ENCODE measurements around the gene STXBP4. TPM values are rescaled to one million over a fixed set of nuclear protein-coding genes. Genes with fewer than 3 reads are reported as not detected.
A peak's percentile ranks its signal among the peaks of the same experiment; 100 is the strongest.

STXBP4 gene
- total RNA-seq, 1 experiment from 2014 or later, result 12.0 TPM

DNA sequence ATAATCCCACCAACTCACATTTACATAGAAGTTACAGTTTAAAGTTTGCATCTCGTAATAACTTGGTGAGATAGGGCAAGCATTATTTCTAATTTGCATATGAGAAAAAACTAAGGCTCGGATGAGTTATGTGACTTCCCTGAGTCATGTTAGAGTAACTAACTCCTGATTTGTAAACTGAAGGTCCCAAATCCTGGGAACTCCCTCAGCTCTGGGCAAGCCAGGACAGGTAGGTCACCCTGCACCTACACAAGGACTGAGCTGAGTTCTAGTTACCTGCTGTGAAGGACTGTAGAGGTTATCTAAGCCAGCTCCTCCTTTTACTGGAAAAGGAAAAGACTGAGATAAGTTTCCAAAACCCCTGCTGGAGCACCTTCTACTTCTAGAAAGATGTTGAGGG is 204.0 kb downstream of the STXBP4 start:
- H3K4me2 ChIP-seq, result no peak overlapping the region
- no peaks in the 10 kb centered on the region for H3K79me2 ChIP-seq (ENCODE audit: low read depth)
- H3K27ac ChIP-seq, result no peak overlapping the region
- POLR2A ChIA-PET (ENCODE audit: unreplicated experiment), result no interaction called here
- CTCF ChIA-PET, result no interaction called here
- no peaks in the 10 kb centered on the region for H3K36me3 ChIP-seq (ENCODE audit: low read depth)
- no peaks in the 10 kb centered on the region for H3K9me2 ChIP-seq (ENCODE audit: insufficient read depth)
- no peak overlapping the region for H3K4me3 ChIP-seq
- DNase-seq, result peak in 1 of 2 experiments; percentile 13
- H4K20me1 ChIP-seq (ENCODE audit: insufficient read depth), result no peaks in the 10 kb centered on the region
- no peaks in the 10 kb centered on the region for H3K27me3 ChIP-seq (ENCODE audit: insufficient read depth, low read depth)
- no peaks in the 10 kb centered on the region for H3K9me3 ChIP-seq (ENCODE audit: insufficient read depth, low read depth)
- no peaks in the 10 kb centered on the region for H3F3A ChIP-seq (ENCODE audit: insufficient read depth, low read depth)
- no peak overlapping the region for H2AFZ ChIP-seq
- no TSS peak for BruUV-seq (replicated peaks)
- TF ChIP-seq EZH2 (IDR thresholded peaks at IDR 0.05; ENCODE audit: low read depth), result no peak
- TF ChIP-seq, protein P1, sequence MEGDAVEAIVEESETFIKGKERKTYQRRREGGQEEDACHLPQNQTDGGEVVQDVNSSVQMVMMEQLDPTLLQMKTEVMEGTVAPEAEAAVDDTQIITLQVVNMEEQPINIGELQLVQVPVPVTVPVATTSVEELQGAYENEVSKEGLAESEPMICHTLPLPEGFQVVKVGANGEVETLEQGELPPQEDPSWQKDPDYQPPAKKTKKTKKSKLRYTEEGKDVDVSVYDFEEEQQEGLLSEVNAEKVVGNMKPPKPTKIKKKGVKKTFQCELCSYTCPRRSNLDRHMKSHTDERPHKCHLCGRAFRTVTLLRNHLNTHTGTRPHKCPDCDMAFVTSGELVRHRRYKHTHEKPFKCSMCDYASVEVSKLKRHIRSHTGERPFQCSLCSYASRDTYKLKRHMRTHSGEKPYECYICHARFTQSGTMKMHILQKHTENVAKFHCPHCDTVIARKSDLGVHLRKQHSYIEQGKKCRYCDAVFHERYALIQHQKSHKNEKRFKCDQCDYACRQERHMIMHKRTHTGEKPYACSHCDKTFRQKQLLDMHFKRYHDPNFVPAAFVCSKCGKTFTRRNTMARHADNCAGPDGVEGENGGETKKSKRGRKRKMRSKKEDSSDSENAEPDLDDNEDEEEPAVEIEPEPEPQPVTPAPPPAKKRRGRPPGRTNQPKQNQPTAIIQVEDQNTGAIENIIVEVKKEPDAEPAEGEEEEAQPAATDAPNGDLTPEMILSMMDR (conservative IDR thresholded peaks at IDR 0.05), result no peak
- intact Hi-C loops (cut with micrococcal nuclease; ENCODE audit: unreplicated experiment), result no loop called here
- H3K4me1 ChIP-seq (replicated peaks; ENCODE audit: insufficient read depth), result no peaks in the 10 kb centered on the region

DNA sequence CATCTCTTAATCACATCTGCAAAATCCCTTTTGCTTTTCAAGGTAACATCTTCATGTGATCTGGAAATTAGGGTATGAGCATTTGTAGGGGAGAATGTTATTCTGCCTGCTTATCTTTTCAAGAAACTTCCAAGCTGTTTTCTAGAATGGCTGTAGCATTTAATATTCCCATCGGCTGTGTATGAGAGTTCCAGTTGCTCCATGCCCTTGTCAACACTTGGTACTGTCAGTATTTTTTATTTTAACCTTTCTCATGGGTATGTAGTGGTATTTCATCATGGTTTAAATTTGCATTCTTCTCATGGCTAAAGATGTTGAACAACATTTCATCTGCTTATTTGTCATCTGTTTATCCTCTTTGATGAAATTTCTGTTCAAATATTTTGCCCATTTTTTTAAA is 205.6 kb downstream of the STXBP4 start:
- Histone ChIP-seq H3K27ac (no peak overlapping the region), H3K4me2 (no peak overlapping the region), H3K9me3 (ENCODE audit: insufficient read depth, low read depth) (no peaks in the 10 kb centered on the region), H3K79me2 (ENCODE audit: low read depth) (no peaks in the 10 kb centered on the region), H3K9me2 (ENCODE audit: insufficient read depth) (no peaks in the 10 kb centered on the region), H2AFZ (no peak overlapping the region), H4K20me1 (ENCODE audit: insufficient read depth) (no peaks in the 10 kb centered on the region), H3K27me3 (ENCODE audit: insufficient read depth, low read depth) (no peaks in the 10 kb centered on the region), H3K4me1 (replicated peaks; ENCODE audit: insufficient read depth) (no peaks in the 10 kb centered on the region), H3F3A (ENCODE audit: insufficient read depth, low read depth) (no peaks in the 10 kb centered on the region), H3K36me3 (ENCODE audit: low read depth) (no peaks in the 10 kb centered on the region), H3K4me3 (no peak overlapping the region)
- TF ChIP-seq, protein P1 (conservative IDR thresholded peaks at IDR 0.05), result no peak
- no peak for TF ChIP-seq EZH2 (IDR thresholded peaks at IDR 0.05; ENCODE audit: low read depth)
- intact Hi-C loops (cut with micrococcal nuclease; ENCODE audit: unreplicated experiment), result no loop called here
- BruUV-seq (replicated peaks), result no TSS peak
- ChIA-PET CTCF (no interaction called here), POLR2A (ENCODE audit: unreplicated experiment) (no interaction called here)
- no peak for DNase-seq

DNA sequence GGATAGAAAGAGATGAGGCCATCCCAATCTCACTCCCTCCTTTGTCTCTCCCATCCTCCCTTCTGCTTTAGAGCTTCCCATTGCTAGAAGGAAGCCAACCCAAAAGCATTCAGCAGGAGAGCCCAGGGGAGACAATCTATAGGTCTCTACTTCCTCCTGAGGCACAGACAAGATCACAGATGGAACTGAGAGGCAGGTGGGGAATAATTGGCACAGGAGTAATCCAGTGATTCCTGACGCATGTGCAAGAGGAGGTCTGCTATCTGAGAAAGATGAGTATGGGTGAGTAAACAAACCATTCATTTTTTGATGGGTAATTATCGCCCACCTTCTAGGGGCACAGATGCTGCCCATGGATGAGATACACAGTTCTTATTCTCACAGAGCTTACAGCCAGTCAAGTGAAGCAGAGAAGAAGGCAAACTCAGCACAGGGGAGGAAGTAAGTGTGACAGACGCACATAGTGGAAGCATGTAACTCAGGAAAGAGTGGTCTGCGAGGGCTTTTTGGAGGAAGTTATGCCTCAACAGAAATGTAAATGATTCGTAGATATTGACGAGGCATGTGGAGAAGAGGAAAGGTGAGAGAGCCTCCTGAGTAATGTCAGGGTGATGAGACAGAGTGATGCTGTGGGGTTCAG is 207.3 kb downstream of the STXBP4 start:
- Histone ChIP-seq H3K27ac (no peak overlapping the region), H3F3A (ENCODE audit: insufficient read depth, low read depth) (no peaks in the 10 kb centered on the region), H3K36me3 (ENCODE audit: low read depth) (no peaks in the 10 kb centered on the region), H3K9me2 (ENCODE audit: insufficient read depth) (no peaks in the 10 kb centered on the region), H2AFZ (no peak overlapping the region), H3K4me1 (replicated peaks; ENCODE audit: insufficient read depth) (no peaks in the 10 kb centered on the region), H3K9me3 (ENCODE audit: insufficient read depth, low read depth) (no peaks in the 10 kb centered on the region), H3K27me3 (ENCODE audit: insufficient read depth, low read depth) (no peaks in the 10 kb centered on the region), H3K4me3 (no peak overlapping the region), H3K4me2 (no peak overlapping the region), H4K20me1 (ENCODE audit: insufficient read depth) (no peaks in the 10 kb centered on the region), H3K79me2 (ENCODE audit: low read depth) (no peaks in the 10 kb centered on the region)
- TF ChIP-seq, protein P1 (conservative IDR thresholded peaks at IDR 0.05), result no peak
- no peak for TF ChIP-seq EZH2 (IDR thresholded peaks at IDR 0.05; ENCODE audit: low read depth)
- ChIA-PET CTCF (no interaction called here), POLR2A (ENCODE audit: unreplicated experiment) (interaction anchor here (0.6 kb wide), 1 partner anchor 258 kb away, joined by 3 read pairs; no protein-coding TSS in a partner anchor)
- intact Hi-C loops (cut with micrococcal nuclease; ENCODE audit: unreplicated experiment), result loop anchor here (5.0 kb wide), 1 partner anchor 61 kb away; no protein-coding TSS in a partner anchor
- no peak for DNase-seq
- BruUV-seq (replicated peaks), result no TSS peak
